PC-9 (cell line): ENCODE measurements around the gene PRUNE2.

Experiments used
- CTCF ChIP-seq: fragments of 200-600 bp; sonication (generic); conservative IDR thresholded peaks from 2 replicates; pipeline ENCODE4 v1.6.1; 2017; ENCODE audit warnings: mixed run types, antibody characterized with exemption, mild to moderate bottlenecking, moderate library complexity
- EZH2 ChIP-seq: fragments of 200-600 bp; sonication (generic); IDR thresholded peaks from 2 replicates; pipeline ENCODE4 v1.8.0; 2017; ENCODE audit warnings: antibody characterized with exemption, low read depth

GRCh38 chr9:76730801-76731200, 175.1 kb downstream of the PRUNE2 start:
- no peak for TF ChIP-seq CTCF
- TF ChIP-seq EZH2 = no peak
